GF-D8 (cell line): ENCODE data around the gene AVPR2.

Source experiments
- DNase-seq: peaks from one replicate; lab custom pipeline; 2025; lab: John Stamatoyannopoulos, UW

AVPR2 gene

GRCh38 chrX:153952373-153953026 is 48.0 kb downstream of the AVPR2 start:
- no peak for DNase-seq

DNA sequence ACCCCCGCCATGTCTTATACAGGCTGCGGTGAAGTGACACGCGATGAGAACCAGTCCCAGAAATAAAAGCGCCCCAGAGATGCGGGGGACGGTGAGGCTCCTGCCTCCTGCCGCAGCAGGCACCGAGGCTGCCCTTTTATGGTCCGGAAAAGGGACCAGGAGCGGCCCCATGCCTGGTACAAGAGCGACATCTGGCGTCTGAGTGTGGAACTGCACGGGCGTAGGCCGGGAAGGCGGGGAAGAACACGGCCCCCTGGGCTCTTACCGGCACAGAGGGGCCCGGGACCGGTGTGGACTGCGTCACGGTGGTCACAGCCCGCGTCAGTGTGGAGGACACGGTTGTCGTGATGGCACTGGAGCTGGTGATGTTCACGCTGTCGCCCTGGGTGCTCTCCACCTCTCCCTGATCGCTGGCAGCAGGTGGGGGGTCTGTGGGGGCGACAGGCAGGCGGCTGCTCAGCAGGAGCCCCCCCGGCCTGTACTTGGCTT is 48.9 kb downstream of the AVPR2 start:
- no peak for DNase-seq

DNA sequence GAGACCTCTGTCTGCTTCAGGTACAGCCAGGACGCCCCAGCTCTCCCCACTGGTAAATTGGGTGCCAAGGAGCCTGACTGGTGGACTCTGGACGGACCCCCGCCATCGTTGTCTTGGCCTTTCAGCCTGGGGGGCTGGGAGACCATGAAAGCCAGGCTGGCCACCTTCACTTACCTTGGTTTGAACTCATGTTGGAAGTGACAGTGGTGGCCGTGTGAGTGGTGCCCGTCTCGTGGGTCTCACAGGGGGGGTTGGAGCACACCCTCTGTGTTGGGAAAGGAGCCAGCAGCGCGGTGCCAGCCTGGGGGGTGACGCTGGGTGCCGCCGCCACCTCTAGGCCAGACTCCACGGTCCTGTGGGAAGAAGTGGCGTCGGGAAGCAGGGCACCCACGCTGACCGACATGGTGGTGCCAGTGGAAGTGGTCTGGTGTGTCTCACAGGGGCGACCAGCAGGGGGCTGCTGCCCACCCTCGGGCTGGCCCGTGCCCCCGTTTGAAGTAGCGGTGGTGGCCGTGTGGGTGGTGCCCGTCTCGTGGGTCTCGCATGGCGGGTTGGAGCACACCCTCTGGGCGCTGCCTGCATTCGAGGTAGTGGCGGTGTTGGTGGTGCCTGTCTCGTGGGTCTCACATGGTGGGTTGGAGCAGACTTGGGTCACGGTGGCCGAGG is 49.6 kb downstream of the AVPR2 start:
- no peak for DNase-seq

GRCh38 chrX:153954558-153955227 is 50.2 kb downstream of the AVPR2 start:
- no peak for DNase-seq

DNA sequence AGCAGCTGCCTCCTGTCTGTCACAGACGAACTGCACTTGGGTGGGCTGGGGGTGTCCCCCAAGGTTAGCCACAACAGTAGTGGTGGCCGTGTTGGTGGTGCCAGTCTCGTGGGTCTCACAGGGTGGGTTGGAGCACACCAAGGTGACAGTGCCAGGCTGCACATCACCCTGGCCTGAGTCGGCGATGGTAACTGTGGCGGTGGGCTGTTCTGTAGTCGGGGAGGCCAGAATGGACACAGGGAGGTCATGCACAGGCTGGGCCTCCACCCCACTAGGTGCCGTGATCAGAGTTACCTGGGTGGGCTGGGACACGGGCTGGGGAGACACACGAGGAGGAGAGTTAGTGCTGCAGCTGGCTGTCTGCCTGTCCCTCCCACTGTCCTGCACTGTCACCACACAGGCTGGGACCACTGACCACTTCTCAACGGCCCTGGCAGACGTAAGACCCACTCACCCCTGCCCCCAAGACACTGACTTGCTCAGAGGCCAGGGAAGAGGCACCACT is 50.8 kb downstream of the AVPR2 start:
- DNase-seq = no peak

GRCh38 chrX:153956044-153956907 is 51.8 kb downstream of the AVPR2 start:
- DNase-seq = no peak
